SU-DHL-6 (cell line): ENCODE measurements around the gene LRGUK.
A peak's percentile ranks its signal among the peaks of the same experiment; 100 is the strongest.
"Not testable (repeated sequence)": the region's sequence is repeated elsewhere in the genome, so short reads cannot be mapped to it uniquely, and the experiment has no call there.

ENCODE experiments used
- H2AFZ ChIP-seq: fragments of 200-600 bp; sonication (generic); 2 replicates; pipeline ENCODE4 v1.6.1; 2014; ENCODE audit warnings: low read depth, mild to moderate bottlenecking, moderate library complexity, mixed read lengths, antibody characterized with exemption, low read length; ENCODE audit not compliant: severe bottlenecking
- H3F3A ChIP-seq: fragments of 200-600 bp; shearing (Covaris generic); 2 replicates; pipeline ENCODE4 v1.6.0; 2016; ENCODE audit warnings: antibody characterized with exemption, mild to moderate bottlenecking; ENCODE audit not compliant: insufficient read depth
- H3K27ac ChIP-seq: fragments of 200-600 bp; sonication (generic); 2 replicates; pipeline ENCODE4 v1.5.1; 2016; ENCODE audit warnings: low read depth, mild to moderate bottlenecking, low read length, moderate library complexity, mixed read lengths
- H3K27me3 ChIP-seq: fragments of 200-600 bp; sonication (generic), shearing (Covaris generic); 2 replicates; pipeline ENCODE4 v1.6.0; 2014; ENCODE audit warnings: mild to moderate bottlenecking, low read length
- H3K36me3 ChIP-seq: fragments of 200-600 bp; sonication (generic); 2 replicates; pipeline ENCODE4 v1.6.1; 2014; ENCODE audit warnings: mild to moderate bottlenecking, low read length, mixed read lengths
- H3K4me2 ChIP-seq: fragments of 300-600, 200-600 bp; shearing (Covaris generic), sonication (generic); 2 replicates; pipeline ENCODE4 v1.6.0; 2014; ENCODE audit warnings: low read length, low read depth, mild to moderate bottlenecking; ENCODE audit not compliant: poor library complexity, severe bottlenecking
- H3K4me3 ChIP-seq: fragments of 200-600 bp; sonication (generic); 2 replicates; pipeline ENCODE4 v1.5.1; 2014; ENCODE audit warnings: antibody characterized with exemption, low read length, mild to moderate bottlenecking, mixed read lengths; ENCODE audit not compliant: insufficient read depth, poor library complexity, severe bottlenecking
- H3K79me2 ChIP-seq: fragments of 200-600 bp; sonication (generic); 2 replicates; pipeline ENCODE4 v1.6.1; 2014; ENCODE audit warnings: mild to moderate bottlenecking, low read length, moderate library complexity; ENCODE audit not compliant: insufficient read depth
- H3K9ac ChIP-seq: fragments of 200-600 bp; sonication (generic); 2 replicates; pipeline ENCODE4 v1.7.0; 2014; ENCODE audit warnings: mild to moderate bottlenecking, low read length
- H3K9me2 ChIP-seq: fragments of 200-600 bp; sonication (generic); replicated peaks from 2 replicates; pipeline ENCODE4 v1.6.1; 2014; ENCODE audit warnings: low read length; ENCODE audit not compliant: insufficient read depth
- H3K9me3 ChIP-seq: fragments of 200-600 bp; sonication (generic); 2 replicates; pipeline ENCODE4 v1.6.1; 2014; ENCODE audit warnings: low read length, mixed read lengths; ENCODE audit not compliant: insufficient read depth
- H4K20me1 ChIP-seq: fragments of 200-600 bp; sonication (generic); 2 replicates; pipeline ENCODE4 v1.6.1; 2014; ENCODE audit warnings: low read depth, mild to moderate bottlenecking, antibody characterized with exemption, low read length, moderate library complexity, mixed read lengths
- EZH2phosphoT487 ChIP-seq: fragments of 200-600 bp; sonication (generic), shearing (Covaris generic); conservative IDR thresholded peaks from 2 replicates; pipeline ENCODE4 v1.6.1; 2018; ENCODE audit warnings: mild to moderate bottlenecking, antibody characterized with exemption, low read length, moderate library complexity, mixed read lengths
- TF ChIP-seq, protein P1 (sequence below): fragments of 200-600 bp; sonication (generic); IDR thresholded peaks from one replicate; pipeline ENCODE4 v1.5.1; 2017; ENCODE audit warnings: antibody characterized with exemption, mild to moderate bottlenecking, low read length, moderate library complexity; ENCODE audit not compliant: insufficient read depth, poor library complexity, severe bottlenecking

LRGUK gene, protein sequence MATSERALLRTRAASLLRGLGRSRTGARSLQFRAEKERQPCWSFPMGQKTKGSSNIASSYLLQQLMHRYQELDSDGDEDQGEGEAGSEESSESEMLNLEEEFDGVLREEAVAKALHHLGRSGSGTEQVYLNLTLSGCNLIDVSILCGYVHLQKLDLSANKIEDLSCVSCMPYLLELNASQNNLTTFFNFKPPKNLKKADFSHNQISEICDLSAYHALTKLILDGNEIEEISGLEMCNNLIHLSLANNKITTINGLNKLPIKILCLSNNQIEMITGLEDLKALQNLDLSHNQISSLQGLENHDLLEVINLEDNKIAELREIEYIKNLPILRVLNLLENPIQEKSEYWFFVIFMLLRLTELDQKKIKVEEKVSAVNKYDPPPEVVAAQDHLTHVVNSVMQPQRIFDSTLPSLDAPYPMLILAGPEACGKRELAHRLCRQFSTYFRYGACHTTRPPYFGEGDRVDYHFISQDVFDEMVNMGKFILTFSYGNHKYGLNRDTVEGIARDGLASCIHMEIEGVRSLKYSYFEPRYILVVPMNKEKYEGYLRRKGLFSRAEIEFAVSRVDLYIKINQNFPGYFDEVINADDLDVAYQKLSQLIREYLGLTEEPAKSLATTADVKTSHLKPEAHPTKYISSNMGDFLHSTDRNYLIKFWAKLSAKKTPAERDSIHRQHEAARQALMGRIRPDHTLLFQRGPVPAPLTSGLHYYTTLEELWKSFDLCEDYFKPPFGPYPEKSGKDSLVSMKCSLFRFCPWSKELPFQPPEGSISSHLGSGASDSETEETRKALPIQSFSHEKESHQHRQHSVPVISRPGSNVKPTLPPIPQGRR

DNA sequence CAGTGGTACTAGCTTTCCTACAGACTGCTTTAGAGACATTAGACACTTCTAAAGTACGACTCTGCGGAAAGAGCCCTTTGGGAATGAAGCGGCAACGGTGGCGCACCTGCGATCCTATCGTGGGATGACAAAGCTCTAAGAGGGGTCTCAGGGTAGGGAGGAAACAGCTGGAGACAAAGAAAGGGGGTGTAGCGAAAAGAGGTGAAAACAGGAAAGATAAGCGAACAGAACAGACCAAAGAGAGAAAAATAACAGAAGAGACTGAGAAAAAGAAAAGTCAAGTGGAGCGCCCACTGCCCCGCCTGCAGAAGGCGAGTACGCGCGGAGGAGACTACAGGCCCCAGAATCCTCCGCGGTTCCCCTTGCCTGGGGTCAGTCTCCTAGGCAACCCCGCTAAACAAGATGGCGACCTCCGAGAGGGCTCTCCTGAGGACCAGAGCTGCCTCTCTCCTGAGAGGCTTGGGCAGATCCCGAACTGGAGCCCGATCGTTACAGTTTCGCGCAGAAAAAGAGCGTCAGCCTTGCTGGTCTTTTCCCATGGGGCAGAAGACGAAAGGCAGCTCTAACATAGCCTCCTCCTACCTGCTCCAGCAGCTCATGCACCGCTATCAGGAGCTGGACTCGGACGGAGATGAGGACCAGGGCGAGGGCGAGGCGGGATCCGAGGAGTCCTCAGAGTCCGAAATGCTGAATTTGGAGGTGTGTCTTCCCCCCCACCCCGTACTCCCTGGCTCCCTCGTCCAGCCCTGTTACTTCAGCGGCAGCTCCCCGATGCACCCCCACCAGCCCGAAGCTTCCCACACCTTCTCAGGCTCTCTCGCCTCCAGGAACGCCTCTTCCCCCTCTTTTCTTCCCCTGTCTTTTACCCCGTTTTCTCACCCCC, at the start of gene LRGUK:
Gene LRGUK (plus strand): TSS at position 375 of the 883 bp plus-strand sequence. CDS start 28 bp downstream, at position 403.
- TF ChIP-seq, protein P1, sequence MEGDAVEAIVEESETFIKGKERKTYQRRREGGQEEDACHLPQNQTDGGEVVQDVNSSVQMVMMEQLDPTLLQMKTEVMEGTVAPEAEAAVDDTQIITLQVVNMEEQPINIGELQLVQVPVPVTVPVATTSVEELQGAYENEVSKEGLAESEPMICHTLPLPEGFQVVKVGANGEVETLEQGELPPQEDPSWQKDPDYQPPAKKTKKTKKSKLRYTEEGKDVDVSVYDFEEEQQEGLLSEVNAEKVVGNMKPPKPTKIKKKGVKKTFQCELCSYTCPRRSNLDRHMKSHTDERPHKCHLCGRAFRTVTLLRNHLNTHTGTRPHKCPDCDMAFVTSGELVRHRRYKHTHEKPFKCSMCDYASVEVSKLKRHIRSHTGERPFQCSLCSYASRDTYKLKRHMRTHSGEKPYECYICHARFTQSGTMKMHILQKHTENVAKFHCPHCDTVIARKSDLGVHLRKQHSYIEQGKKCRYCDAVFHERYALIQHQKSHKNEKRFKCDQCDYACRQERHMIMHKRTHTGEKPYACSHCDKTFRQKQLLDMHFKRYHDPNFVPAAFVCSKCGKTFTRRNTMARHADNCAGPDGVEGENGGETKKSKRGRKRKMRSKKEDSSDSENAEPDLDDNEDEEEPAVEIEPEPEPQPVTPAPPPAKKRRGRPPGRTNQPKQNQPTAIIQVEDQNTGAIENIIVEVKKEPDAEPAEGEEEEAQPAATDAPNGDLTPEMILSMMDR = no peak
- TF ChIP-seq EZH2phosphoT487 = no peak
- no peaks in the 10 kb centered on the region for H3K9me3 ChIP-seq
- no peaks in the 10 kb centered on the region for H4K20me1 ChIP-seq
- no peak within 1 kb of the TSS for H3K9ac ChIP-seq
- H3K79me2 ChIP-seq = no peaks in the 10 kb centered on the region
- H2AFZ ChIP-seq = peak within 1 kb of the TSS; percentile 82
- peak within 1 kb of the TSS; percentile 56 for H3K4me2 ChIP-seq
- no peaks in the 10 kb centered on the region for H3K27me3 ChIP-seq
- H3K9me2 ChIP-seq = no peaks in the 10 kb centered on the region
- H3F3A ChIP-seq = no peaks in the 10 kb centered on the region
- peak within 1 kb of the TSS; percentile 48 for H3K4me3 ChIP-seq
- no peak within 1 kb of the TSS for H3K27ac ChIP-seq
- no peaks in the 10 kb centered on the region for H3K36me3 ChIP-seq

DNA sequence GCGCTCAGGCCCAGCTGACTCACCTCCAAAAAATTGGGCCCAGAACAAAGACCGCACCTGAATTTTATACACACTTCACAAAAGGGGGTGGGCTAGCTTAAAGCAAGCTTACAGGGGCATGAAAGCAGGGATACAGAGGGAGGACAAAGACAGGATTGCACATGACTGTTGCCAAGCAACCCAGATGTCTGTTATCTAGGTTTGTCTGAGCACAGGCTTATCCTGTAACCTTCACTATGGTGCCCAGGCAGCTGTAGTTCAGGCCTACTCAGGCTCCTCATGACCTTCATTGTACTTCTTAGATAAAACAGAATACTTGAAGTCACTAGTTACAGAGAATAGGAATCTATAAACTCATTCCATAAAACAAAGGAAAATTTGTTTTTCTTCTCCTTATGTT, 49.6 kb upstream of the LRGUK start:
- not testable (repeated sequence) for H4K20me1 ChIP-seq, H3K9ac ChIP-seq, H3K9me3 ChIP-seq, H2AFZ ChIP-seq, H3K4me2 ChIP-seq, H3K27me3 ChIP-seq, H3K36me3 ChIP-seq, H3F3A ChIP-seq, H3K79me2 ChIP-seq, H3K4me3 ChIP-seq, H3K27ac ChIP-seq, H3K9me2 ChIP-seq

DNA sequence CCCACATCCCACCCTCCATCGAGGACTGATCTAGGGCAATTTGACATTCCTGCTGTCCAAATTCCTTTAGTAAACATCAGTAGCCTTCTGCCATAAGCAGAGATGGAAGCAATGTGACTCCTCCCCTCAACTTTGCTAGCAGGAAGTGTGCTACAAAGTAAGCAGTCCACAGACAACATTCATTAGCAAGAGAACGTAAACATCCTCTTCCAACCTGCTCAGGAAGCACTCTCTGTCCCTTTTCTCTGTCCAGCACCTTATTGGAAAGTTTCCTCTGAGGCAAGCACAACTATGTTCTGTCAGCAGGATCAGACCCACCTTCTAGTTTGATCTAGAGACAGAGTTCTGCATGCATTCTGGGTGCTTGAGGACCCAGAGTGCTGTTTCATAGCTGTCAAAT, 48.1 kb upstream of the LRGUK start:
- TF ChIP-seq EZH2phosphoT487 = no peak
- TF ChIP-seq, protein P1 = no peak
- H3K9me3 ChIP-seq = no peaks in the 10 kb centered on the region
- H3K79me2 ChIP-seq = no peaks in the 10 kb centered on the region
- no peaks in the 10 kb centered on the region for H3K9me2 ChIP-seq
- H3K4me3 ChIP-seq = no peak overlapping the region
- no peaks in the 10 kb centered on the region for H3F3A ChIP-seq
- H3K27ac ChIP-seq = no peak overlapping the region
- no peak overlapping the region for H3K4me2 ChIP-seq
- no peaks in the 10 kb centered on the region for H3K27me3 ChIP-seq
- H3K9ac ChIP-seq = no peak overlapping the region
- H4K20me1 ChIP-seq = no peaks in the 10 kb centered on the region
- no peak overlapping the region for H2AFZ ChIP-seq
- no peaks in the 10 kb centered on the region for H3K36me3 ChIP-seq
